K562 (cell line): Measurements from ENCODE around the gene CD244.

Source experiments
- BDP1 ChIP-seq: IDR thresholded peaks from 3 replicates; pipeline ENCODE4 v1.6.1; 2011; ENCODE audit not compliant: insufficient read length, insufficient read depth
- CEBPB ChIP-seq: fragments of 450-650 bp; IDR thresholded peaks from 2 replicates; pipeline ENCODE4 v1.6.1; 2016; ENCODE audit warnings: missing genetic modification characterization, missing compliant biosample characterization
- E2F1 ChIP-seq: sonication (generic); formaldehyde crosslinking; IDR thresholded peaks from 2 replicates; pipeline ENCODE4 v1.8.1; 2023; ENCODE audit warnings: mild to moderate bottlenecking, missing genetic modification reagents, moderate library complexity
- FOXM1 ChIP-seq, 2 experiments: fragments of 450-650 bp in 1 of 2; sonication (generic) in 1 of 2; formaldehyde crosslinking in 1 of 2; IDR thresholded peaks; 2 replicates each; pipeline versions ENCODE4 v1.6.1 to v1.9.0; 2017 to 2022; ENCODE audit warnings: low read depth in 2 of 2, mild to moderate bottlenecking in 2 of 2, missing genetic modification reagents in 1 of 2, moderate library complexity in 1 of 2
- NR2F6 ChIP-seq: fragments of 450-650 bp; formaldehyde crosslinking; IDR thresholded peaks from 2 replicates; pipeline ENCODE4 v1.4.0; 2020; ENCODE audit warnings: mild to moderate bottlenecking
- PATZ1 ChIP-seq: fragments of 250-450 bp; sonication (Bioruptor Pico); IDR thresholded peaks from 2 replicates; pipeline ENCODE4 v1.5.0; 2020; ENCODE audit warnings: mild to moderate bottlenecking, borderline replicate concordance
- SOX6 ChIP-seq: fragments of 450-650 bp; IDR thresholded peaks from 2 replicates; pipeline ENCODE4 v1.6.1; 2014; ENCODE audit warnings: mild to moderate bottlenecking
- SRF ChIP-seq, 2 experiments: fragments of 250-450, 450-650 bp in 1 of 2; sonication (Bioruptor Pico) in 1 of 2; sonication (generic) in 1 of 2; formaldehyde crosslinking; IDR thresholded peaks; 2 replicates each; pipeline versions ENCODE4 v1.5.0 to v1.5.1; 2020 to 2022; ENCODE audit warnings: mild to moderate bottlenecking in 1 of 2, missing genetic modification reagents in 1 of 2
- SRSF3 ChIP-seq: fragments of 200-400 bp; formaldehyde crosslinking; IDR thresholded peaks from 2 replicates; pipeline ENCODE4 v1.6.1; 2016; ENCODE audit warnings: mild to moderate bottlenecking, low read length, moderate library complexity; ENCODE audit not compliant: insufficient read depth
- VEZF1 ChIP-seq: fragments of 200-800 bp; sonication (Bioruptor generic); IDR thresholded peaks from 2 replicates; pipeline ENCODE4 v1.6.1; 2017; ENCODE audit warnings: missing genetic modification characterization, missing compliant biosample characterization
- ZNF217 ChIP-seq: sonication (generic); formaldehyde crosslinking; IDR thresholded peaks from 2 replicates; pipeline ENCODE4 v1.8.0; 2022; ENCODE audit warnings: mild to moderate bottlenecking, missing genetic modification reagents
- TF ChIP-seq, protein P1 (sequence below): sonication (generic); formaldehyde crosslinking; IDR thresholded peaks from 2 replicates; pipeline ENCODE4 v1.8.0; 2022; ENCODE audit warnings: missing genetic modification reagents, mild to moderate bottlenecking, moderate library complexity, borderline replicate concordance
- TF ChIP-seq, protein P2 (sequence below): fragments of 450-650 bp; formaldehyde crosslinking; IDR thresholded peaks from 2 replicates; pipeline ENCODE4 v1.4.0; 2022; ENCODE audit warnings: mild to moderate bottlenecking, moderate library complexity

- TF ChIP-seq SRF (CRISPR knock-in tag; IDR thresholded peaks at IDR 0.05) (no peak), CEBPB (tag) (no peak), NR2F6 (no peak), SOX6 (no peak), ZNF217 (CRISPR knock-in tag) (no peak), SRSF3 (no peak), VEZF1 (CRISPR knock-in tag) (no peak), PATZ1 (no peak), E2F1 (CRISPR knock-in tag) (no peak), BDP1 (no peak), FOXM1 (IDR thresholded peaks at IDR 0.05; ENCODE audit: low read depth) (no peak), FOXM1 (CRISPR knock-in tag; IDR thresholded peaks at IDR 0.05; ENCODE audit: low read depth) (no peak)
- TF ChIP-seq, protein P1, sequence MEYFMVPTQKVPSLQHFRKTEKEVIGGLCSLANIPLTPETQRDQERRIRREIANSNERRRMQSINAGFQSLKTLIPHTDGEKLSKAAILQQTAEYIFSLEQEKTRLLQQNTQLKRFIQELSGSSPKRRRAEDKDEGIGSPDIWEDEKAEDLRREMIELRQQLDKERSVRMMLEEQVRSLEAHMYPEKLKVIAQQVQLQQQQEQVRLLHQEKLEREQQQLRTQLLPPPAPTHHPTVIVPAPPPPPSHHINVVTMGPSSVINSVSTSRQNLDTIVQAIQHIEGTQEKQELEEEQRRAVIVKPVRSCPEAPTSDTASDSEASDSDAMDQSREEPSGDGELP (CRISPR knock-in tag): no peak
- TF ChIP-seq, protein P2, sequence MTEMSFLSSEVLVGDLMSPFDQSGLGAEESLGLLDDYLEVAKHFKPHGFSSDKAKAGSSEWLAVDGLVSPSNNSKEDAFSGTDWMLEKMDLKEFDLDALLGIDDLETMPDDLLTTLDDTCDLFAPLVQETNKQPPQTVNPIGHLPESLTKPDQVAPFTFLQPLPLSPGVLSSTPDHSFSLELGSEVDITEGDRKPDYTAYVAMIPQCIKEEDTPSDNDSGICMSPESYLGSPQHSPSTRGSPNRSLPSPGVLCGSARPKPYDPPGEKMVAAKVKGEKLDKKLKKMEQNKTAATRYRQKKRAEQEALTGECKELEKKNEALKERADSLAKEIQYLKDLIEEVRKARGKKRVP (CRISPR knock-in tag): no peak
Observed at GRCh38 chr1:160846281-160846680, 16.4 kb downstream of the CD244 start.
